Parathyroid adenoma (tissue), 2 donors: Measurements from ENCODE around the gene TMEM30A.

Source experiments
- H2AFZ ChIP-seq: fragments of 300-600 bp; sonication (generic); one replicate; pipeline ENCODE4 v1.7.0; 2017; ENCODE audit warnings: antibody characterized with exemption, mild to moderate bottlenecking
- H3K27ac ChIP-seq: fragments of 300-600 bp; sonication (generic); one replicate; pipeline ENCODE4 v1.7.0; 2017
- H3K27me3 ChIP-seq: fragments of 300-600 bp; sonication (generic); one replicate; pipeline ENCODE4 v1.7.0; 2017; ENCODE audit warnings: low read length; ENCODE audit not compliant: control insufficient read depth, insufficient read depth
- H3K36me3 ChIP-seq: fragments of 300-600 bp; sonication (generic); one replicate; pipeline ENCODE4 v1.7.0; 2017; ENCODE audit warnings: low read length; ENCODE audit not compliant: control insufficient read depth, insufficient read depth
- H3K4me1 ChIP-seq: fragments of 300-600 bp; sonication (generic); one replicate; pipeline ENCODE4 v1.7.0; 2017; ENCODE audit warnings: control low read depth
- H3K4me2 ChIP-seq: fragments of 300-600 bp; sonication (generic); one replicate; pipeline ENCODE4 v1.7.0; 2017; ENCODE audit warnings: low read length
- H3K4me3 ChIP-seq: fragments of 300-600 bp; sonication (generic); one replicate; pipeline ENCODE4 v1.7.0; 2017; ENCODE audit warnings: low read depth, low read length
- H3K79me2 ChIP-seq: fragments of 300-600 bp; sonication (generic); one replicate; pipeline ENCODE4 v1.7.0; 2017; ENCODE audit warnings: control low read depth
- H3K9ac ChIP-seq: fragments of 300-600 bp; sonication (generic); one replicate; pipeline ENCODE4 v1.7.0; 2017; ENCODE audit warnings: mild to moderate bottlenecking
- H3K9me3 ChIP-seq: fragments of 300-600 bp; sonication (generic); one replicate; pipeline ENCODE4 v1.7.0; 2017; ENCODE audit warnings: low read length; ENCODE audit not compliant: control insufficient read depth
- TF ChIP-seq, protein P1 (sequence below): fragments of 300-600 bp; sonication (generic); IDR thresholded peaks from one replicate; pipeline ENCODE4 v1.7.0; 2017; ENCODE audit warnings: antibody characterized with exemption, mild to moderate bottlenecking
- donor health status: primary hyperparathyroidism.

Gene TMEM30A

DNA sequence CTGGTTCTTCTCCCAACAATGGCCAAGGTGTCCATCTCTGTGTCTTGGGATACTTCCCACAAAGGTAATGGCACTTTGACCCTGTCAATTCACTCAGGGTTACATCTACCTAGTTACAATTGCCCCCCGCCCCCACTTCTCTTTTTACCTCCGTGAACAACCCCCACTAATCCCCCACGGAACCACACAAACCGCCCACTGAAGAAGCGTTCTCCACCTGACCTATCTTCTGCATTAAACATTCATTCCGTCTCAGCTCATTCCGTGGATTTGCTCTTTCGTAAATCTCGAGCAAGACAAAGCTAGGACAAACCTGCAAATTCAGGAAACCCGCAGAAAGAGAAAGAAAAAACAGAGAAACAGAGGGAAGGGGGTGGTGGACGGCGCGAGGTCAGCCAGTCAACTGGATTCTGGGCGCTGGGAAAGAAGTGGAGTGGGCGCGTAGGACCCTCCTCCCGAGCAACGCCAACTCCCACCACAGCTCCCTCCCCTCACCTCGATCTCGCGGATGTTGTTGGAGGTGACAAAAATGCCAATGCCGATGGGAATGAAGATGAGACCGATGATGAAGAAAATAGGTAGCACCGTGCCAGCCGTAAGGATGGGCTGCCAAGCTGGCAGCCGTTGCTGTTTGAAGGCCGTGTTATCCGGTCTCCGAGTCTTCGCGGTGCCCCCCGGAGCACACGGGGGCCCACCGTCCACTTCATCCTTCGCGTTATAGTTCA lies 523 bp downstream of the TMEM30A start:
- H3K9ac ChIP-seq: peak overlapping the region; percentile 58
- H3K4me1 ChIP-seq: peaks cover 9% of the 10 kb centered on the region

DNA sequence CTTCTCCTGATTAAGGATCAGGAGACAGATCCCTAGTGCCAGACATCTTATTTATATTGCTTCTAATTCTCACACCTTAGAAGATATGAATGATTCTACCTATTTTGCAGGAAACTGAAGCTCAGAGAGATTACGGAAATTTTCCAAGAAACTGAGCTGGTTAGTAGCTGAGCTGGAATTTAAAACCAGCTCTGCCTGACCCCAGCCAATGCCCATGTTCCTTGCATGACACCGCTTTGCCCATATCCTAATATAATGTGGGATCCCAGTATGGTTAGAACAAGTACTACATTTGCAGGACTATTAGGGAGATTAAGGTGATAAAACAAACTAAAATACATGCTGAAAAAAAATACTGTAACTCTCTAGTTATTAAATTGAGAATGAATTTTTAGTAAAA lies 1.9 kb downstream of the TMEM30A start:
- Histone ChIP-seq H3K9ac (no peak overlapping the region), H3K27ac (no peak overlapping the region), H2AFZ (no peak overlapping the region), H3K4me2 (peak overlapping the region; percentile 71), H3K27me3 (no peaks in the 10 kb centered on the region), H3K4me3 (peak overlapping the region; percentile 83), H3K9me3 (no peaks in the 10 kb centered on the region), H3K4me1 (peaks cover 9% of the 10 kb centered on the region), H3K36me3 (no peaks in the 10 kb centered on the region), H3K79me2 (peaks cover 35% of the 10 kb centered on the region)
- TF ChIP-seq, protein P1, sequence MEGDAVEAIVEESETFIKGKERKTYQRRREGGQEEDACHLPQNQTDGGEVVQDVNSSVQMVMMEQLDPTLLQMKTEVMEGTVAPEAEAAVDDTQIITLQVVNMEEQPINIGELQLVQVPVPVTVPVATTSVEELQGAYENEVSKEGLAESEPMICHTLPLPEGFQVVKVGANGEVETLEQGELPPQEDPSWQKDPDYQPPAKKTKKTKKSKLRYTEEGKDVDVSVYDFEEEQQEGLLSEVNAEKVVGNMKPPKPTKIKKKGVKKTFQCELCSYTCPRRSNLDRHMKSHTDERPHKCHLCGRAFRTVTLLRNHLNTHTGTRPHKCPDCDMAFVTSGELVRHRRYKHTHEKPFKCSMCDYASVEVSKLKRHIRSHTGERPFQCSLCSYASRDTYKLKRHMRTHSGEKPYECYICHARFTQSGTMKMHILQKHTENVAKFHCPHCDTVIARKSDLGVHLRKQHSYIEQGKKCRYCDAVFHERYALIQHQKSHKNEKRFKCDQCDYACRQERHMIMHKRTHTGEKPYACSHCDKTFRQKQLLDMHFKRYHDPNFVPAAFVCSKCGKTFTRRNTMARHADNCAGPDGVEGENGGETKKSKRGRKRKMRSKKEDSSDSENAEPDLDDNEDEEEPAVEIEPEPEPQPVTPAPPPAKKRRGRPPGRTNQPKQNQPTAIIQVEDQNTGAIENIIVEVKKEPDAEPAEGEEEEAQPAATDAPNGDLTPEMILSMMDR: no peak

More for the DNA sequence above, 523 bp downstream of the TMEM30A start:
- Histone ChIP-seq H3K9me3 (no peaks in the 10 kb centered on the region), H3K4me3 (peak overlapping the region; percentile 83), H3K27ac (peak overlapping the region; percentile 88), H2AFZ (peak overlapping the region; percentile 99), H3K27me3 (no peaks in the 10 kb centered on the region), H3K79me2 (peaks cover 33% of the 10 kb centered on the region), H3K36me3 (no peaks in the 10 kb centered on the region), H3K4me2 (peak overlapping the region; percentile 71)
- TF ChIP-seq, protein P1: no peak

DNA sequence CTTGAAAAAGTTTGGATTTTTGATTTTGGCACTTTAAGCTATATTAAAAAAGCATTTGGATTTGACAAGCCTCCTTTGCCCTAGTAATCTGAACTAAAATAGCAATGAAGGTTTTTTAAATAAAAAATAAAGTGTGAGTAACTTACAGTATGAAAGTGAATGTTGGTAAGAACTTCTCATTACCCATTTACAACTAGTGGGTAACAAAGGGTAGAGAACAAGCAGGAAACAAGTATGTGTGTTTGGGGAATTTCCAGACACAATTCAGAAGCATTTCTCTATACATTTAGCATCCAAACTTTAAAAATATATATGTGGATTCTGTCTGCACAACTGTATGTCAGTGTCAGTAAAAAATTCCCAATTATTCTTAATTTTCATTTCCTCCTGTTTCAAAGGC lies 2.9 kb downstream of the TMEM30A start:
- peaks cover 12% of the 10 kb centered on the region for H3K4me1 ChIP-seq
- no peak overlapping the region for H3K9ac ChIP-seq
- no peak overlapping the region for H3K27ac ChIP-seq

DNA sequence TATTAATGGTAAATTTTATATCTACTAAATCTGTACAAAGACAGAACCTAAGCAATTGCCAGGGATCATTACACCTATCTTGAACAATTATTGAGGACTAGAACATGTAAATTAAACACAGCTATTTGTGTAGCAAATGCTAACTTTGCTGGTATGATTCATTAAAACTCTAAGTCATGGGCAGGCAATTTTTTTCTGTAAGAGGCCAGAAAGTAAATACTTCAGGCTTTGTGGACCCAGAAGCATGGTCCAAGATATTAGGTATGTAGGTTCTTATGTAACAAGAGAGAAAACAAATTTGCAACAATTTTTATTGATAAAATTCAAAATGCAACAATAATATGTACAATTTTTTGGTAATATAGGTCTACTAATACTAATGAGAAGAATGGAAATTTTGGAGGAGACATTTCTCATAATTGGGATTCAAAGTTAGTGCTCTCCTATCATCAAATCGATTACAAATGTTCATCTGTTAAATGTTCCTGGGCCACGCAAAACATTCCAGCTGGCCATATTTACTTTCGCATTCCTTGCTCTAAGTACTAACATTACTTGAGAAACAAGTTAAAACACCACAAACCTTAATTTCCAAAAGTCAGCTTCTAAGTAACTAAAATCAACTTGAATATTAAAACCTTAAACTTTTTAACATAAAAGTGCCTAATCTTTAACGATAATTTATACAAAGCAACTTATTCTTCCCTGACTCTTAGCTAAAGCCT lies 4.3 kb downstream of the TMEM30A start:
- no peak overlapping the region for H3K27ac ChIP-seq
- H3K4me1 ChIP-seq: peaks cover 17% of the 10 kb centered on the region
- H3K4me2 ChIP-seq: no peak overlapping the region
- H3K79me2 ChIP-seq: peaks cover 52% of the 10 kb centered on the region
- no peaks in the 10 kb centered on the region for H3K27me3 ChIP-seq
- H2AFZ ChIP-seq: no peak overlapping the region
- H3K9me3 ChIP-seq: no peaks in the 10 kb centered on the region
- H3K9ac ChIP-seq: no peak overlapping the region
- H3K4me3 ChIP-seq: no peak overlapping the region
- TF ChIP-seq, protein P1: no peak
- no peaks in the 10 kb centered on the region for H3K36me3 ChIP-seq

More for the DNA sequence above, 2.9 kb downstream of the TMEM30A start:
- Histone ChIP-seq H2AFZ (no peak overlapping the region), H3K79me2 (peaks cover 42% of the 10 kb centered on the region), H3K27me3 (no peaks in the 10 kb centered on the region), H3K4me3 (no peak overlapping the region), H3K36me3 (no peaks in the 10 kb centered on the region), H3K4me2 (peak overlapping the region; percentile 7), H3K9me3 (no peaks in the 10 kb centered on the region)
- TF ChIP-seq, protein P1: no peak
